GM12865 (cell line): ENCODE measurements around the gene CYTL1.

Experiments
- DNase-seq: peaks from one replicate; pipeline ENCODE4 v3.0.0; 2010; ENCODE audit warnings: low read depth
- H3K4me3 ChIP-seq: 2 replicates; pipeline ENCODE4 v1.5.1; 2011; ENCODE audit warnings: mild to moderate bottlenecking, low read depth, low read length, control low read depth
- CTCF ChIP-seq: IDR thresholded peaks from 2 replicates; pipeline ENCODE4 v1.5.1; 2011; ENCODE audit warnings: low read length, control low read depth, low read depth, inconsistent platforms; ENCODE audit not compliant: insufficient read depth; ENCODE audit errors: missing control alignments

The CYTL1 gene

GRCh38 chr4:4985844-4986243 is 33.4 kb downstream of the CYTL1 start:
- no peak for TF ChIP-seq CTCF
- H3K4me3 ChIP-seq, result no peak overlapping the region
- DNase-seq, result no peak

GRCh38 chr4:4985036-4985435 is 34.2 kb downstream of the CYTL1 start:
- no peak for DNase-seq

GRCh38 chr4:4984186-4984585 is 35.1 kb downstream of the CYTL1 start:
- TF ChIP-seq CTCF, result no peak
- DNase-seq, result no peak
- H3K4me3 ChIP-seq, result no peak overlapping the region

More at GRCh38 chr4:4985036-4985435, 34.2 kb downstream of the CYTL1 start:
- H3K4me3 ChIP-seq, result no peak overlapping the region
- TF ChIP-seq CTCF, result no peak

GRCh38 chr4:4981827-4982226 is 37.4 kb downstream of the CYTL1 start:
- H3K4me3 ChIP-seq, result no peak overlapping the region
- DNase-seq, result no peak
- no peak for TF ChIP-seq CTCF

GRCh38 chr4:4981427-4981826 is 37.8 kb downstream of the CYTL1 start:
- DNase-seq, result no peak
- TF ChIP-seq CTCF, result no peak

GRCh38 chr4:4980621-4981230 is 38.5 kb downstream of the CYTL1 start:
- DNase-seq, result no peak
- no peak overlapping the region for H3K4me3 ChIP-seq
- no peak for TF ChIP-seq CTCF

More at GRCh38 chr4:4981427-4981826, 37.8 kb downstream of the CYTL1 start:
- no peak overlapping the region for H3K4me3 ChIP-seq

- no peak for DNase-seq
- no peak overlapping the region for H3K4me3 ChIP-seq
Measured at GRCh38 chr4:4979971-4980370, 39.3 kb downstream of the CYTL1 start.

More at GRCh38 chr4:4979971-4980370, 39.3 kb downstream of the CYTL1 start:
- TF ChIP-seq CTCF, result no peak
